Neutrophil (primary cell): ENCODE data around the gene LSM12.

Experiments
- H3K27ac ChIP-seq: fragments of 200-600 bp; sonication (generic); 2 replicates; pipeline ENCODE4 v1.5.1; 2016; ENCODE audit warnings: mild to moderate bottlenecking, moderate library complexity
- H3K27me3 ChIP-seq: fragments of 200-600 bp; sonication (generic); 2 replicates; pipeline ENCODE4 v1.6.0; 2016; ENCODE audit warnings: mild to moderate bottlenecking
- H3K36me3 ChIP-seq: fragments of 200-600 bp; sonication (generic); 2 replicates; pipeline ENCODE4 v1.5.1; 2017
- H3K4me1 ChIP-seq, 2 experiments: fragments of 200-600 bp in 1 of 2; sonication (generic) in 1 of 2; 1 replicate in 1 of 2; 2 replicates in 1 of 2; pipeline versions ENCODE4 v1.5.1 to v1.6.1; 2013 to 2016; ENCODE audit warnings: low read depth in 1 of 2, low read length in 1 of 2, mild to moderate bottlenecking in 1 of 2, moderate library complexity in 1 of 2; ENCODE audit not compliant: control insufficient read depth in 1 of 2, insufficient read depth in 1 of 2
- H3K4me3 ChIP-seq, 2 experiments: fragments of 200-600 bp in 1 of 2; sonication (generic) in 1 of 2; 1 replicate in 1 of 2; 2 replicates in 1 of 2; pipeline ENCODE4 v1.5.1; 2013 to 2016; ENCODE audit warnings: low read depth in 1 of 2, low read length in 1 of 2, mild to moderate bottlenecking in 1 of 2, moderate library complexity in 1 of 2
- H3K9me3 ChIP-seq: fragments of 200-600 bp; sonication (generic); 2 replicates; pipeline ENCODE4 v1.5.1; 2016
- CTCF ChIP-seq: fragments of 200-600 bp; sonication (generic); IDR thresholded peaks from 2 replicates; pipeline ENCODE4 v1.5.1; 2016; ENCODE audit warnings: antibody characterized with exemption

LSM12 gene

GRCh38 chr17:44092051-44092450, 25.6 kb upstream of the LSM12 start:
- Histone ChIP-seq H3K4me3 (no peak overlapping the region), H3K36me3 (peaks cover 64% of the 10 kb centered on the region), H3K9me3 (no peaks in the 10 kb centered on the region), H3K27ac (no peak overlapping the region), H3K4me1 (peaks cover 8 to 14% of the 10 kb centered on the region in 2 experiments), H3K27me3 (no peaks in the 10 kb centered on the region)
- no peak for TF ChIP-seq CTCF

- TF ChIP-seq CTCF: no peak
- no peak overlapping the region for H3K27ac ChIP-seq
- no peak overlapping the region for H3K4me3 ChIP-seq
- no peaks in the 10 kb centered on the region for H3K9me3 ChIP-seq
- peaks cover 71% of the 10 kb centered on the region for H3K36me3 ChIP-seq
- no peaks in the 10 kb centered on the region for H3K27me3 ChIP-seq
- H3K4me1 ChIP-seq: peaks cover 8 to 11% of the 10 kb centered on the region in 2 experiments
Observed at GRCh38 chr17:44091200-44091997, 24.9 kb upstream of the LSM12 start.

GRCh38 chr17:44088254-44088653, 21.8 kb upstream of the LSM12 start:
- Histone ChIP-seq H3K4me1 (no peaks in the 10 kb centered on the region), H3K9me3 (no peaks in the 10 kb centered on the region), H3K4me3 (no peak overlapping the region), H3K27ac (no peak overlapping the region), H3K27me3 (no peaks in the 10 kb centered on the region), H3K36me3 (peaks cover 97% of the 10 kb centered on the region)
- TF ChIP-seq CTCF: no peak

- no peak for TF ChIP-seq CTCF
- H3K4me1 ChIP-seq: no peaks in the 10 kb centered on the region
- H3K4me3 ChIP-seq: no peak overlapping the region
- no peaks in the 10 kb centered on the region for H3K27me3 ChIP-seq
- H3K9me3 ChIP-seq: no peaks in the 10 kb centered on the region
- peaks cover 97% of the 10 kb centered on the region for H3K36me3 ChIP-seq
- no peak overlapping the region for H3K27ac ChIP-seq
Observed at GRCh38 chr17:44087319-44087718, 20.8 kb upstream of the LSM12 start.

GRCh38 chr17:44086364-44087311, 20.2 kb upstream of the LSM12 start:
- no peak for TF ChIP-seq CTCF
- Histone ChIP-seq H3K36me3 (peaks cover 97% of the 10 kb centered on the region), H3K27me3 (no peaks in the 10 kb centered on the region), H3K27ac (no peak overlapping the region), H3K9me3 (no peaks in the 10 kb centered on the region), H3K4me1 (no peaks in the 10 kb centered on the region), H3K4me3 (no peak overlapping the region)
